HepG2 (cell line): ENCODE results near the gene NARF. TPM values are rescaled to one million over a fixed set of nuclear protein-coding genes. Genes with fewer than 3 reads are reported as not detected.

ENCODE experiments used
- ATF3 ChIP-seq: sonication (generic); formaldehyde crosslinking; IDR thresholded peaks from 2 replicates; pipeline ENCODE4 v1.4.0; 2020; ENCODE audit warnings: missing genetic modification reagents
- ATRX ChIP-seq: sonication (generic); formaldehyde crosslinking; IDR thresholded peaks from 2 replicates; pipeline ENCODE4 v1.4.0; 2020; ENCODE audit warnings: missing genetic modification reagents, borderline replicate concordance
- CAMTA2 ChIP-seq: sonication (generic); formaldehyde crosslinking; IDR thresholded peaks from 2 replicates; pipeline ENCODE4 v1.4.0; 2020; ENCODE audit warnings: mild to moderate bottlenecking, missing genetic modification reagents, borderline replicate concordance
- CHD4 ChIP-seq: fragments of 200-600 bp; sonication (generic); IDR thresholded peaks from 2 replicates; pipeline ENCODE4 v1.7.0; 2017; ENCODE audit warnings: mild to moderate bottlenecking, low read length, borderline replicate concordance
- CTCF ChIP-seq: sonication (generic); formaldehyde crosslinking; IDR thresholded peaks from 2 replicates; pipeline ENCODE4 v1.5.0; 2020; ENCODE audit warnings: mild to moderate bottlenecking, missing genetic modification reagents, moderate library complexity
- DNMT1 ChIP-seq: sonication (generic); formaldehyde crosslinking; IDR thresholded peaks from 2 replicates; pipeline ENCODE4 v1.5.1; 2020; ENCODE audit warnings: mild to moderate bottlenecking, missing genetic modification reagents
- E2F5 ChIP-seq: sonication (generic); formaldehyde crosslinking; conservative IDR thresholded peaks from 2 replicates; pipeline ENCODE4 v1.4.0; 2020; ENCODE audit warnings: missing genetic modification reagents
- HOMEZ ChIP-seq: IDR thresholded peaks from 2 replicates; pipeline ENCODE4 v1.6.1; 2016; ENCODE audit warnings: low read depth
- KLF13 ChIP-seq: sonication (generic); formaldehyde crosslinking; IDR thresholded peaks from 2 replicates; pipeline ENCODE4 v1.4.0; 2020; ENCODE audit warnings: mild to moderate bottlenecking, missing genetic modification reagents
- NFKB2 ChIP-seq: sonication (generic); formaldehyde crosslinking; IDR thresholded peaks from 2 replicates; pipeline ENCODE4 v1.4.0; 2020; ENCODE audit warnings: missing genetic modification reagents, borderline replicate concordance
- RAD51 ChIP-seq: fragments of 450-650 bp; IDR thresholded peaks from 2 replicates; pipeline ENCODE4 v1.6.1; 2016; ENCODE audit warnings: borderline replicate concordance
- RARG ChIP-seq: sonication (generic); formaldehyde crosslinking; IDR thresholded peaks from 2 replicates; pipeline ENCODE4 v1.4.0; 2020; ENCODE audit warnings: low read depth, mild to moderate bottlenecking, missing genetic modification reagents
- RFX1 ChIP-seq: fragments of 450-650 bp; IDR thresholded peaks from 2 replicates; pipeline ENCODE4 v1.6.1; 2017
- RFXAP ChIP-seq: sonication (generic); formaldehyde crosslinking; IDR thresholded peaks from 2 replicates; pipeline ENCODE4 v1.4.0; 2020; ENCODE audit warnings: missing genetic modification reagents, borderline replicate concordance
- SMAD3 ChIP-seq: sonication (generic); formaldehyde crosslinking; IDR thresholded peaks from 2 replicates; pipeline ENCODE4 v1.4.0; 2020; ENCODE audit warnings: missing genetic modification reagents
- ZNF234 ChIP-seq: sonication (generic); formaldehyde crosslinking; conservative IDR thresholded peaks from 2 replicates; pipeline ENCODE4 v1.5.1; 2020; ENCODE audit warnings: mild to moderate bottlenecking, missing genetic modification reagents
- ZNF382 ChIP-seq: sonication (generic); formaldehyde crosslinking; IDR thresholded peaks from 2 replicates; pipeline ENCODE4 v1.5.0; 2020; ENCODE audit warnings: missing genetic modification reagents, mild to moderate bottlenecking, borderline replicate concordance
- ZNF501 ChIP-seq: sonication (generic); formaldehyde crosslinking; IDR thresholded peaks from 2 replicates; pipeline ENCODE4 v1.5.1; 2020; ENCODE audit warnings: mild to moderate bottlenecking, moderate library complexity, missing genetic modification reagents
- ZNF513 ChIP-seq: sonication (generic); formaldehyde crosslinking; conservative IDR thresholded peaks from 2 replicates; pipeline ENCODE4 v1.5.0; 2020; ENCODE audit warnings: missing genetic modification reagents
- ZNF556 ChIP-seq: sonication (generic); formaldehyde crosslinking; IDR thresholded peaks from 2 replicates; pipeline ENCODE4 v1.4.0; 2020; ENCODE audit warnings: mild to moderate bottlenecking, missing genetic modification reagents, borderline replicate concordance
- ZNF615 ChIP-seq: sonication (generic); formaldehyde crosslinking; IDR thresholded peaks from 2 replicates; pipeline ENCODE4 v1.5.0; 2020; ENCODE audit warnings: mild to moderate bottlenecking, missing genetic modification reagents, borderline replicate concordance
- ZNF781 ChIP-seq: sonication (generic); formaldehyde crosslinking; IDR thresholded peaks from 2 replicates; pipeline ENCODE4 v1.5.1; 2020; ENCODE audit warnings: borderline replicate concordance, mild to moderate bottlenecking, missing genetic modification reagents; ENCODE audit errors: not compliant biosample characterization
- ZNF782 ChIP-seq: sonication (generic); formaldehyde crosslinking; IDR thresholded peaks from 2 replicates; pipeline ENCODE4 v1.4.0; 2020; ENCODE audit warnings: missing genetic modification reagents, mild to moderate bottlenecking, borderline replicate concordance
- ZNF83 ChIP-seq: sonication (generic); formaldehyde crosslinking; IDR thresholded peaks from 2 replicates; pipeline ENCODE4 v1.4.0; 2020; ENCODE audit warnings: missing genetic modification reagents, mild to moderate bottlenecking, borderline replicate concordance
- polyA plus RNA-seq, 8 experiments: library from polyadenylated mRNA; depleted of rRNA in 3 of 8; stranded (reverse) in 7 of 8; unstranded in 1 of 8; fragments of >200 nt; fragmentation: Illumina TruSeq in 4 of 8; extraction: Trizol in 4 of 8; gene quantifications; 2 replicates each; pipeline versions ENCODE4 v1.2.1 to v1.2.3, GENCODE V29; 2011 to 2016; ENCODE audit warnings: low read depth in 4 of 8, missing spikeins in 1 of 8, mixed read lengths in 1 of 8; ENCODE audit not compliant: insufficient read depth in 1 of 8
- total RNA-seq, 5 experiments: library from RNA; depleted of rRNA; stranded (reverse); fragments of >200 nt; fragmentation: Illumina TruSeq; extraction: Trizol; gene quantifications; 2 replicates each; pipeline ENCODE4 v1.2.3, GENCODE V29; 2016; ENCODE audit warnings: low read depth in 1 of 5

Gene NARF
- total and polyA plus RNA-seq, 2 of the 13 experiments (the other 11 are each of a cell fraction or from before 2014, with no cell fraction given), result 61.1 to 144 TPM

GRCh38 chr17:82412535-82413520, 45.7 kb upstream of the NARF start (continued):
- peak; percentile 29; the same call in 1 of the 2 replicates for TF ChIP-seq CTCF (CRISPR knock-in tag)
- no peak for TF ChIP-seq RFX1
- TF ChIP-seq ZNF556 (CRISPR knock-in tag), result no peak
- peak; percentile 60 for TF ChIP-seq ZNF501 (CRISPR knock-in tag)
- no peak for TF ChIP-seq HOMEZ (CRISPR knock-in tag)
- no peak for TF ChIP-seq RAD51
- no peak for TF ChIP-seq RARG (CRISPR knock-in tag)
- 0 out of 2 replicates have a peak, but pooled peaks have one; percentile 28 for TF ChIP-seq NFKB2 (CRISPR knock-in tag)
- no peak for TF ChIP-seq RFXAP (CRISPR knock-in tag)
- no peak for TF ChIP-seq CHD4
- TF ChIP-seq ZNF234 (CRISPR knock-in tag), result no peak
- TF ChIP-seq DNMT1 (CRISPR knock-in tag), result 0 out of 2 replicates have a peak, but pooled peaks have one; percentile 21
- no peak for TF ChIP-seq E2F5 (CRISPR knock-in tag)
- no peak for TF ChIP-seq ATF3 (CRISPR knock-in tag)
- TF ChIP-seq ZNF781 (CRISPR knock-in tag), result no peak
- no peak for TF ChIP-seq KLF13 (CRISPR knock-in tag)
- TF ChIP-seq ATRX, result no peak
- no peak for TF ChIP-seq ZNF513 (CRISPR knock-in tag)
- no peak for TF ChIP-seq ZNF83 (CRISPR knock-in tag)
- TF ChIP-seq ZNF782 (CRISPR knock-in tag), result no peak
- no peak for TF ChIP-seq CAMTA2
- no peak for TF ChIP-seq SMAD3 (CRISPR knock-in tag)
- no peak for TF ChIP-seq ZNF382 (CRISPR knock-in tag)
- TF ChIP-seq ZNF615 (CRISPR knock-in tag), result no peak
